Kidney (tissue), 14 donors: ENCODE data around the gene MTA3. TPM values are rescaled to one million over a fixed set of nuclear protein-coding genes. Genes with fewer than 3 reads are reported as not detected.

ENCODE experiments used
- DNase-seq, 5 donors: peaks; one replicate each; pipeline ENCODE4 v3.0.0-alpha.2; 2013 to 2020
- FAIRE-seq: peaks from 2 replicates; lab custom pipeline; 2012; peaks lifted over from hg19 to GRCh38; lab: Jason Lieb, UNC
- H3K27ac ChIP-seq, 2 donors: one replicate each; pipeline ENCODE4 v1.7.0; 2013; ENCODE audit warnings: low read depth in 2 of 2, low read length in 2 of 2, inconsistent platforms in 1 of 2
- H3K27me3 ChIP-seq: one replicate; pipeline ENCODE4 v1.7.1; 2013; ENCODE audit warnings: low read length, inconsistent platforms; ENCODE audit not compliant: control insufficient read depth, insufficient read depth
- H3K36me3 ChIP-seq, 3 donors: one replicate each; pipeline versions ENCODE4 v1.7.0 to v1.7.1; 2013; ENCODE audit warnings: low read length in 3 of 3, control low read depth in 1 of 3, inconsistent platforms in 1 of 3; ENCODE audit not compliant: insufficient read depth in 3 of 3, control insufficient read depth in 2 of 3
- H3K4me1 ChIP-seq, 3 donors: one replicate each; pipeline versions ENCODE4 v1.7.0 to v1.7.1; 2013; ENCODE audit warnings: low read length in 3 of 3, inconsistent platforms in 1 of 3, low read depth in 1 of 3; ENCODE audit not compliant: control insufficient read depth in 2 of 3, insufficient read depth in 2 of 3
- H3K4me3 ChIP-seq, 3 donors: one replicate each; pipeline versions ENCODE4 v1.7.0 to v1.8.1; 2013; ENCODE audit warnings: low read length in 3 of 3, control low read depth in 1 of 3, inconsistent platforms in 1 of 3
- H3K9ac ChIP-seq, 3 donors: one replicate each; pipeline versions ENCODE4 v1.7.0 to v1.7.1; 2013; ENCODE audit warnings: low read length in 3 of 3, control low read depth in 1 of 3, inconsistent platforms in 1 of 3
- H3K9me3 ChIP-seq, 3 donors: one replicate each; pipeline versions ENCODE4 v1.7.0 to v1.7.1; 2013; ENCODE audit warnings: low read length in 3 of 3, control low read depth in 1 of 3, inconsistent platforms in 1 of 3; ENCODE audit not compliant: control insufficient read depth in 2 of 3, insufficient read depth in 1 of 3
- intact Hi-C: fragments of 100-400 bp; cut with DNase I; formaldehyde crosslinking; loops from one replicate; pipeline ENCODE4 v1.11.1; 2022
- polyA plus RNA-seq: library from polyadenylated mRNA; stranded (reverse); fragments of 350-450 nt; fragmentation: Illumina TruSeq; extraction: RNeasy Lipid Tissue Mini Kit (QIAGEN cat#74804); gene quantifications from one replicate; pipeline ENCODE4 v1.2.3, GENCODE V29; 2014; ENCODE audit warnings: low read depth, low replicate concordance; ENCODE audit not compliant: insufficient read depth
- total RNA-seq: library from RNA; stranded (reverse); fragmentation: NEBNext Ultra II Directional; extraction: Animal tissue kit (Norgen Biotek cat#: 25700); gene quantifications from one replicate; pipeline ENCODE4 v1.2.1, GENCODE V29; 2021
- TF ChIP-seq, protein P1 (sequence below): IDR thresholded peaks from 3 replicates; pipeline ENCODE4 v1.5.1; 2012; ENCODE audit warnings: mild to moderate bottlenecking, moderate library complexity, borderline replicate concordance; ENCODE audit not compliant: insufficient read depth; ENCODE audit errors: extremely low read depth
- donor health status: control.
- donor health status: control.
- donor health status: control.
- donor health status: control.
- donor health status: control.
- donor health status: DM: yes; HTN: yes; CAD: no.
- donor health status: Normal renal cell carcinoma (clear cell type).

MTA3 gene
- total and polyA plus RNA-seq, 2 donors from 2014 or later: 27.7 to 35.2 TPM

DNA sequence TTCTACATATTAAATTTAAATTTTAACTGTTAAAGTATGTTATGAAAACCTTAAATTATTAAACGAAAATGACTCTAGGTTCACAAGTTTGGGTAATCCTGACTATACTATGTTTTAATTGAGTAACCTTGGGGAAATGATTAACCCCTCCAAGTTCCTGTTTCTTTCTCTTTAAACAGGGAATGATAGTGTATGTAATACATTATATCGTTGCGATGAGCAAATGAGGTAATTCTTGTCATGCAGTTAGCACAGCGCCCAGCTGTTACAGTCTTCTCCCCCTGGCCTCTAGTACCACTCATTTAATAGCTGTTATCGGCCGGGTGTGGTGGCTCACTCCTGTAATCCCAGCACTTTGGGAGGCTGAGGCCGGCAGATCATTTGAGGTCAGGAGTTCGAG lies 80.4 kb downstream of the MTA3 start:
- intact Hi-C loops: no loop called here
- no peak for DNase-seq
- H3K4me1 ChIP-seq: no peaks in the 10 kb centered on the region
- no peak overlapping the region for H3K27ac ChIP-seq
- no peak overlapping the region for H3K4me3 ChIP-seq
- no peaks in the 10 kb centered on the region for H3K27me3 ChIP-seq
- peaks cover 0 to 1% (median 0%) of the 10 kb centered on the region in 3 donors for H3K9me3 ChIP-seq
- FAIRE-seq: peak; percentile 84
- peaks cover 0 to 6% (median 2%) of the 10 kb centered on the region in 3 donors for H3K36me3 ChIP-seq
- TF ChIP-seq, protein P1, sequence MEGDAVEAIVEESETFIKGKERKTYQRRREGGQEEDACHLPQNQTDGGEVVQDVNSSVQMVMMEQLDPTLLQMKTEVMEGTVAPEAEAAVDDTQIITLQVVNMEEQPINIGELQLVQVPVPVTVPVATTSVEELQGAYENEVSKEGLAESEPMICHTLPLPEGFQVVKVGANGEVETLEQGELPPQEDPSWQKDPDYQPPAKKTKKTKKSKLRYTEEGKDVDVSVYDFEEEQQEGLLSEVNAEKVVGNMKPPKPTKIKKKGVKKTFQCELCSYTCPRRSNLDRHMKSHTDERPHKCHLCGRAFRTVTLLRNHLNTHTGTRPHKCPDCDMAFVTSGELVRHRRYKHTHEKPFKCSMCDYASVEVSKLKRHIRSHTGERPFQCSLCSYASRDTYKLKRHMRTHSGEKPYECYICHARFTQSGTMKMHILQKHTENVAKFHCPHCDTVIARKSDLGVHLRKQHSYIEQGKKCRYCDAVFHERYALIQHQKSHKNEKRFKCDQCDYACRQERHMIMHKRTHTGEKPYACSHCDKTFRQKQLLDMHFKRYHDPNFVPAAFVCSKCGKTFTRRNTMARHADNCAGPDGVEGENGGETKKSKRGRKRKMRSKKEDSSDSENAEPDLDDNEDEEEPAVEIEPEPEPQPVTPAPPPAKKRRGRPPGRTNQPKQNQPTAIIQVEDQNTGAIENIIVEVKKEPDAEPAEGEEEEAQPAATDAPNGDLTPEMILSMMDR: no peak
- no peak overlapping the region for H3K9ac ChIP-seq

DNA sequence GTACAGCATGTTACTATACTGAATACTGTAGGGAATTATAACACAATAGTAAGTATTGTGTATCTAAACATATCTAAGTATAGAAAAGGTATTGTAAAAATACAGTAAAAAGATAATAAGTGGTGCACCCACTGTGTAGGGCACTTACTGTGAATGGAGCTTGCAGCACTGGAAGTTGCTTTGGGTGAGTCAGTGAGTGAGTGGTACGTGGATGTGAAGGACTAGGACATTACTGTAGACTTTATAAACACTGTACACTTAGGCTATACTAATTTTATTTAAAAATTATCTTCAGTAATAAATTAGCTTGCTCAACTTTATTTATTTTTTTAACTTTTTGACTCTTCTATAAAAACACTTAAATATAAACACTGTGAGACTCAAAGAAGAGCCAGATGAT lies 82.6 kb downstream of the MTA3 start:
- intact Hi-C loops: no loop called here
- TF ChIP-seq, protein P1: no peak
- DNase-seq: no peak

DNA sequence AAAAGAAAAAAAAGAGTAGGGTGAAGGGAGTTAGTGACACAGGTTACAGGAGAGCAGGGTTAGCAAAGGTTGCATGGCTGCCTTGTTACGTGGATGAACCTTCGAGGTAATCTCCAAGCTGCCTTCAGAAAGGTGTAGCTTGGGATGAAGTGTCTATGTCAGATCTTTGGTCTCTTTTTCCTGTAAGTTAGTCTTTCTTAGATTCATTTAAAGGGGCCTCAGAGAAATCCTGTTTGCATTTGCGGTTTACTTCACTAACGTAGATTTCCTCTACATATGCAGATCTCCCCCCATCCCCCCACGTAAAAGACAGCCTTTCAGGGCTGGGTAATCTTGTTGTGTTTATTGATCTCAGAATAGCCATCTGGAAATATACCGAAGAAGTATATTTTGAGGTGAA lies 83.7 kb downstream of the MTA3 start:
- H3K36me3 ChIP-seq: peaks cover 0 to 5% (median 3%) of the 10 kb centered on the region in 3 donors
- FAIRE-seq: no peak

More for the DNA sequence above, 82.6 kb downstream of the MTA3 start:
- no peaks in the 10 kb centered on the region for H3K9me3 ChIP-seq
- no peaks in the 10 kb centered on the region for H3K4me1 ChIP-seq
- FAIRE-seq: no peak
- no peak overlapping the region for H3K4me3 ChIP-seq
- H3K27me3 ChIP-seq: no peaks in the 10 kb centered on the region
- no peak overlapping the region for H3K27ac ChIP-seq
- H3K9ac ChIP-seq: no peak overlapping the region
- H3K36me3 ChIP-seq: peaks cover under 1 to 5% (median 3%) of the 10 kb centered on the region in 3 donors

More for the DNA sequence above, 83.7 kb downstream of the MTA3 start:
- intact Hi-C loops: no loop called here
- no peaks in the 10 kb centered on the region for H3K4me1 ChIP-seq
- H3K4me3 ChIP-seq: no peak overlapping the region
- TF ChIP-seq, protein P1: no peak
- no peaks in the 10 kb centered on the region for H3K27me3 ChIP-seq
- no peaks in the 10 kb centered on the region for H3K9me3 ChIP-seq
- no peak for DNase-seq
- no peak overlapping the region for H3K9ac ChIP-seq
- H3K27ac ChIP-seq: no peak overlapping the region
